Activated naive CD4-positive, alpha-beta T cell treated with anti-CD3 and anti-CD28 coated beads, Interleukin-2, amount 50 U/mL, for 16 hours (primary cell): ENCODE data around the gene DDX17.
A peak's percentile ranks its signal among the peaks of the same experiment; 100 is the strongest.

Source experiments
- DNase-seq: peaks from one replicate; pipeline ENCODE4 v3.0.0-alpha.2; 2020

Gene DDX17

DNA sequence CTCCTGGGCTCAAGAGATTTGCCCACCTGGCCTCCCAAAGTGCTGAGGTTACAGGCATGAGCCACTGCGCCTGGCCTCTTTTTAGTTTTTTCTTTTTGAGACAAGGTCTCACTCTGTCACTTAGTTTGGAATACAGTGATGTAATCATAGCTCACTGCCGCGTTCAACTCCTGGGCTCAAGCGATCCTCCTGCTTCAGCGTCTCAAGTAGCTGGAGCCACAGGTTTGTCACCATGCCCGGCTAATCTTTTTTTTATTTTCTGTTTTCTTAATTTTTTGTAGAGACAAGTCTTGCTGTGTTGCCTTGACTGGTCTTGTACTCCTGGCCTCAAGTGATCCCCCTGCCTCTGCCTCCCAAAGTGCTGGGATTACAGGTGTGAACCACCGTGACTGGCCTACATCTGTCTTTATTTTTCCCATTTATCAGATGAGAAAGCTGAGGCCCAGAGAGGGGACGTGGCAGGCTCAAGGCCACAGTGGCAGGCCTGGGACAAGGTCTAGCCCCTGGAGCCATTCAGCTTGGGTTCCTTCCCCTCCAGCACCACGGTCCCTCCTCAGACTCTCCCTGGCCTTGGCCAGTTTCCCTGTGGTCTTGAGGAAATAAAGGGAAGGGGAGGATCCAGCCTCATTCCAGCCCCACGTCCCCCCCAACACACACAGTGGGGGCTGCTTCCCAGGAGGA is 41.0 kb downstream of the DDX17 start:
- DNase-seq, result no peak

DNA sequence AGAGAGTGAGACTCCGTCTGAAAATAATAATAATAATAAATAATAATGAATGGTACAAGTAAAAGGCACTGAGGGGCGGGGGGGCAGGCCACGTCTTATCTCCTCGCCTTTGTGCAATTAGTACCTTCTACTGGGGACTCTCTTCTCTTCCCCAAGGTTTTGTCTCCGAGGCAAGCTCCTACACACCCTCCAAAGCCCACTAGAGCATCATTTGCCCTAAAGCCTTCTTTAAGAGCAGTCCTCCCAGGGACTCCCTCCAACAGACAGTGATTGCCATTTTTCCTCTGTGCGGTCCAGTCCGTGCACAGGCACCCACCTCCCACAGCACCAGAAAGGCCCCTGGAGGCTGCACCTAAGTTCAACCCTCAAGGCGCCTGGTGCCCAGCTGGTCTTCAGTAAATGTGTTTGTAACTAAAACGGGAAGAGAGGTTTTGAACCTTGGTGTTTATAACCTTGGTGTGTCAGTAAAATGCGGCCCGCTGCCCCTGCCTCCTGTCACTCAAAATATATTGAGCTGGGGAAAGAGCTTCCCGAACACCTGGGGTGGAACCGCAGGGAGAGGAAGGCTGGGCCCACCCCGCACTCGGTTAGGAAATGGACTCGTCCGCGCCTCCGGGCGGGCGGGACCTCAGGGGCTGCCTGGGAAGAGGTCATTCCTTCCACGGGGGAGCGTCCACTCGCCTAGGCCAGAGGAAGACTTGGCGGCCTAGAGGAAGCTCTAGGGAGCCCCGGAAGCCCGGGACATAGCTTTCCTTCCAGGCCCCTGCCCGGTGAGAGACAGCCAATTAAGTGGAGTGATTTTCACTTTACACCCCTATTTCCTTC is 42.9 kb downstream of the DDX17 start:
- no peak for DNase-seq

DNA sequence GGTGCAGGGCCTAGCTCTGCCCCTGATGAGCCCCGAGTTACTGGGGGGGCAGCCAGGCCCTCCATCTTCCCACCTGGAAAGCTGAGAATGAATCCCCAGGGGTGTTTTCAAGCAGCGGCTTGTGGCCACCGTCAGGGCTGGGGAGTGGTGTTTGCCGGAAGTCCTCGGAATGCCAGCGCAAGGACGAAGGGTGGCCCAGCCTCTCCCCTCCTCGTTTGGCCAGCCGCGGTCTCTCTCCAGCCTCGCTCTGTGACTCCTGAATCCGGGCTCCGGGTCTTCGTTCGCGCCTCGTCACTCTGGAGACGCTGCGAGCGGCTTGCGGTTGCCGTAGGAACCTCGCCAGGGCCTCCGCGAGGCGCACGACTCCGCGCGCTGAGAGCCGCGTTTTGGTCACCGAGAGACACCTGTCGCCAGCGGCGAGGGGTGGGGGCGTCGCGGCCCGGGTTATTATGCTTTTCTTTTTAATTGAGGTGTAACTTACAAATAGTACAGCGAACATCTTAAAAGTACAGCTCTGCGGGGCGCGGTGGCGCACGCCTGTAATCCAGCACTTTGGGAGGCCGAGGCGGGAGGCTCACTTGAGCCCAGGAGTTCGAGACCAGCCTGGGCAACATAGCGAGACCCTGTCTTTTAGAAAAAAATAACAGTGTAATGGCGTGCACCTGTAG is 44.6 kb downstream of the DDX17 start:
- DNase-seq, result peak; percentile 61

DNA sequence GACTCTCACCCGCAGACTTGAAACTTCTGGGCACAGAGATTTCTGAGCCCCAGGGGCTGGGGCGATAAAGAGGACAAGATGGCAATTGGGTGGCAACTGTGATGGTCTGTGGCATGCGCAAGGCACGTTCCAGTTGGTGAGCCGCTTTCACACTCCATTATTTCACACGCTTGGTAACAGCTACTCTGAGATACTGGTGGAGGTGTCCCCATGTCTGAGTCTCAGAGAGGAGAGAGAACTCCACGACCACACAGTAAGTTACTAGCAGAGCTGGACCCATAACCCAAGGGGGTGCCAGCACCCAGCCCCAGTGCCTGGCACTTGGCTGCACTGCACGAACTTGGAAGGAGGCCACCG is 45.1 kb downstream of the DDX17 start:
- no peak for DNase-seq

DNA sequence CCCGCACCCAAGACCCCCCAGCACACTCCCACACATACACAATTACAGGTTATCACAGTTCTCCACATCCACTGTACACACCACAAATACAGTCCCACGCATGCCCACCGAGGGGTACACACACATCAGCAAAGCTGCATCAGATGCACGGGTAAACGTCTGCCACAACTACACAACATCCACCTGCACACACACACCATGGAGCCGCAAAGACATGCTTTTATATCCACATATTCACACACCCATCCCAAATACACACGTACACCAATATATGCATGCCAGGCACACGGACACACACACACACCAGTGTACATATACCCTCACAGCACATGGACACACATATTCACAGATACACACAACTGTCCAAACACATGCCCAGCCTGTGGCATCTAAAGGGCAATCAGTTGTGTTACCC is 45.7 kb downstream of the DDX17 start:
- no peak for DNase-seq

DNA sequence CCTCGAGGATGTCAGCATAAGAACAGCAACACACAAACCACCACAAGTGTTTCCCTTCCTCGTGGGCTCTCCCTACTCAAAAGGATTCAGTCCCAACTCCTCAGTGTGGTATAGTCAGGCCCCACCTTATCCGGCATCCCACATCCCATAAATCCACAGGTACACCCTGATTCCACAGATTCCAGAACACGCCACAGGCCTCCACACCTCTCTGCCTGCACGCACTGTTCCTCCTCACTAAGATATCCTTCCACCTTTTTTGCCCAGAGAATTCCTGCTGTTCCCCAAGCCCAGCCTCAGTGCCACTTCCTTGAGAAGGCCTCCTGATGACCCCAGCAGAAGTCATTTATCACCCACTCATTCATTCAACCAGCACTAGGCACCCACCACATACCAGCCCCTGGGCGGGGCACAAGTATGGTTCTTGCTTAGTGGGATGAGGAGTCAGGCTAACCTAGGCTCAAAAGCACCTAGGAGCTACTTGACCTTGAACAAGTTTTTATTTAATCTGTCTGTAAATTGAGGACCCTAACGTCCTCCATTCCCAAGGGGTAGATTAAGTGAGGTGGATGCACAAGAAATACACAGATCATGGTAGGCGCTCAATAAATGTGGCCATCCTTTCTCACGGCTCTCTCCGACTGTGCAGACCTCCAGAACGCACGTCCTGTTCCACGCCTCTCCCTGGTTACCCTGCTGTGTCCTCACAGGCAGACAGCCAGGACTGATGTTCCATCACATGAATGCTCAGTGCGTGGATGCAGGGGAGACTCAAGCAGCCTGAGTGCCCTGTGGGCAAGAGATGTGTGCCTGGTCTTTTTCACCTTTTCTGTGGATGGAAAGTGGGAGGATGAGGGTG is 49.0 kb downstream of the DDX17 start:
- no peak for DNase-seq

DNA sequence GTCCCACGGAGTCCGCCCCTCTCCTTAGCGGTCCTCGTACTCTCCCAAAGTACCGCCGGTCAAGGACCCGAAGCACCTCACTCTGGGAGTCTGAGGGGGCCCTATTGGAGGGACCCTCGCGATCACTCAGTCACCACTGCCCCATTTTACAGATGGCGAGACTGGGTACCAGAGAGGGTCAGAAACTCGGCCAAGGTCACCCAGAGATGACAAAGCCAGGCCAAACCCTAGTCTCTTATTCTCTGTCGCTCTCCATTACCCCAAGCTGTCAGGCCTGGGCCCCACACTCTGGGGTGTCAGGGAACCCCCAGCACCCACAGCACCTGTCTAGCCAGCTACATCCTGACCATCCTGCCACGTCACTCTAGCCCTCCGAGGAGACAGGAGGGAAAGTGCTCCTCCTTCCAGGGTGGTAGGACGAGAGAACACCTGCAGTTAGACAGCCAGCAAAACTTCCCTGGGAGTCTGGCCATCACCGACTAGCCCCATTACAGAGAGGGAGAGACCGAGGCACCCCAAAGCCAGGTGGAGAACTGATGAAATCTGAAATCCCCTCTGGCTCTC is 49.8 kb downstream of the DDX17 start:
- DNase-seq, result no peak

DNA sequence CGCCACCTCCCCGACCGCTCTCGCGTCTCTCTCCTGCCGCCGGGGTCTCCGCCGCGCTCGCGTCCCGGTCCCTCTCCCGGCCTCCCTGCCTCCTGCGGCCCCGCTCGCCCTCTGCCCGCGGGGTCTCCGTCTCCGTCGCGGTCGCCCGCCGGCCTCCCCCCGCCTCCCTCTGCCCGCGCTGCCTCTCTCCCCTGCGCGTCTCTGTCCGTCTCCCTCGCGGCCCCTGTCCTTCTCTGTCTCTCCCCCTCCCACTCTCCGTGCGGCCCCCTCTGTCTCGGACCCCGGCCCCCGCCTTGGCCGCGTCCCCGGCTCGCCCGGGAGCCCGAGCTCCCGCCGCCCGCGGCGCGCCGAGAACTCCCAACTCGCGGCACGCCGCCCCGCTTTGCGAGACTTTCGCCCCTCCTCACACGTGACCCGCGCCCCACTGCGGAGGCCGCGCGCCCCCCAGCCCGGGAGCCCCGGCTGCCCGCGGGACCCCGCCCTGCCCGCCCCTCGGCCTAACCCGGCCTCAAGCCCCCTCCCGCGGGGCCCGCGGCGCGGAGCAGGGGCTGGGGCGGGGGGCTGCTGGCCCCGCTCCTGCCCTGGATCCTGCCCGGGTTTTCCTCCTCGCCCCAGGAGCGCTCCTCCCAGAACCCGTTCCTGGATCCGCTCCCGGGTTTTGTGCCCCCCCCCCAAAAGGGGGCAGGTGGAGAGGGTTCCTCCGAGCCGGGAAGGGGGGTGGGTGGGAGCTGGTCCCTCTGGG is 50.4 kb downstream of the DDX17 start:
- DNase-seq, result peak; percentile 25

DNA sequence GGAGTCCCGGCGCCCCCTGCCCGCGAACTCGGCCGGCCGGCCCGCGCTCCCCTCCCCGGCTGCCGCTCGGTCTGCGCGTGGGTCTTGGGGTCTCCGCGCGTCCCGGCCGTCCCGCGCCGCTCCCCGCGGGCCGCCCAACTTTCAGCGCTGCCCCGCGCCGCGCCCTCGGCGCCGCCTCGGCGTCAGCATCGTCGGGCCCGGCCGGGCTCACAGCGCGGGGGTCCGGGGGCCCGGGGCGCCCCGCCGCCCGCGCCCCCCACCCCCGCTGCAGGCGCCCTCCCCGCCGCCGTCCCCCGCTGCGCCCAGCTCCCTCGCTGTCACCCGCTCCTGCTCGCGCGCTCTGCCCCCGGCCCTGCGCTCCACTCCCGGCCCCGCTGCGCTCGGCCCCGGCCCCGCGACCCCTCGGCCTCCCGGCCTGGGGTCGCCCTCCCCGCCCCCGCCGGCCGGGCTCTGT is 51.0 kb downstream of the DDX17 start, which contains the start of gene KCNJ4:
Gene KCNJ4, minus strand, starts transcription at position 124 of the 454 bp plus-strand sequence. CDS start 27,067 bp downstream, outside the sequence.
- no peak for DNase-seq

DNA sequence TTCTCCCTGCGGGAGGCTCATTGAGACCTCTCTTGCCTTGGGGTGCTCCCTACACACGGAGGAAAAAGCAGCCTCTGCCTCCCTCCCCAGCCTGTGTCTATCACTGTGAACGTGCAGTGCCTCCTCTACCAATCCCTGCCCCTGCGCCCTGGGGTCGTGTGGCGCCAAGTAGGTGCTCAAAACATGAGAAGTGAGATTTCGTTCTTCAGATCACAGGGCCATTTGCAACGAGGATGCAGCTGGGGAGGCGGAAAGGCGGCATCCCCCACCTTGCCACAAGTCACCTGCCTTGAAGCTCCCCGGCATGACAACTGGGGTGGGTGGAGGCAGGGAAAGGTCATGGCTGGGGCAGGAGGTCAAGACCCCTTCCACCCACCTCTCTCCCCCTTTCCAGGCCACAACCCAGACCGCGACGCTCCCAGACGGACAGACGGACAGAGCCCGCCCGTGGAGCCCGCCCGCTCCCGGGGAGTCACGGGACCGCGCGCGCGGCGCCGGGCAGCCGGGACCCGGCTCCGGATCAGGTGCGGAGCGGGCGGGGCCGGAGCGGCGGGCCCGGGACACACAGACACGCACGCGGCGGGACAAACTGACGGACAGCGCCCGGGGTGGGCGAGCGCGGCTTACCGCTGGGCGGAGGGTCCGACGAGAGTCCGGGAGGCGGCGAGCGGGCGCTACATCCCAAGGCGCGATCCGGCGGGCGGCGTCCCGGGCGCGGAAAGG is 51.6 kb downstream of the DDX17 start:
- DNase-seq, result peak; percentile 22

DNA sequence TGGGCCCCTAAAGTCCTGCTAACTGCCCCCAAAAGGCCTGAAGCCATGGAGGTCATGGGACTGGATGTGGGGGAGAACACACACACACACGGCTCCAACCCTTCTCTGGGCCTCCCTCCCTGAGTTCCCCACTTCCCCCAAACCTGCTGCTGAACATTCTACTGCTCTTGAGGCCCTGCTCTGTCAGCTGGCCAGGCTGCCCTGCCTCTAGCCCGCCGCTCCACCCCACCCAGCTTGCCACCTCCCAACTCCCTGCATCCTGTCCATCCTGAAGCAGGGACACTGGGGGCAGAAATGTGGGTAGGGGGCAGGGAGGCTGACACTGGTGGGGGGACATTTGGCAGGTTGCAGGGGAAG is 52.1 kb downstream of the DDX17 start:
- DNase-seq, result no peak

DNA sequence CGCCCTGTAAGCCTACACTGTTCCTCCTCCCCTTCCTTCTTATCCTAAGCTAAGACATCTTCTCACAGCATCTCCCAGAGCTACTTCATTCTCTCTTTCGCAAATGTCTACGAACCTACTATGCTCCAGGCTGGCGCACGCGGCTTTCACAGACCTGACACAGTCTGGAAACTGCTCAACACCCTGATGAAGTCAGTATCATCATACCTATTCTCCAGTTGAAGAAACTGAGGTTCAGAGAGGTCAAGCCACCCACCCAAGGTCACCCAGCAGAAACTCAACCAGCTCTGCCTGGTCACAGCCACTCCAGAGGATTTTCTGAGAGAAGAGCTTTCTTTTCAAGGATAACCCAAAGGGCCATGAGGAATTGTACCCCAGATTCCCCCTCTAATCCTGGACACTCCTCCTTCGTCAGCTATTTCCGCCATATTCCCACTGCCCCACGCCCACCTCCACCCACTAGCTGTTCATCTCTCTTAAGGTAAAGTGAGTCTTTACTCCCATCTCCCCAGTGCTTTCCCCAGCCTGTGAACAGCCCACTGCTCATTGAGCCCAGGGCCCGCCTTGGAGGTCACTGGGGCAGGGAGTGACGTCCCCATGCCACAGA is 52.9 kb downstream of the DDX17 start:
- DNase-seq, result no peak

DNA sequence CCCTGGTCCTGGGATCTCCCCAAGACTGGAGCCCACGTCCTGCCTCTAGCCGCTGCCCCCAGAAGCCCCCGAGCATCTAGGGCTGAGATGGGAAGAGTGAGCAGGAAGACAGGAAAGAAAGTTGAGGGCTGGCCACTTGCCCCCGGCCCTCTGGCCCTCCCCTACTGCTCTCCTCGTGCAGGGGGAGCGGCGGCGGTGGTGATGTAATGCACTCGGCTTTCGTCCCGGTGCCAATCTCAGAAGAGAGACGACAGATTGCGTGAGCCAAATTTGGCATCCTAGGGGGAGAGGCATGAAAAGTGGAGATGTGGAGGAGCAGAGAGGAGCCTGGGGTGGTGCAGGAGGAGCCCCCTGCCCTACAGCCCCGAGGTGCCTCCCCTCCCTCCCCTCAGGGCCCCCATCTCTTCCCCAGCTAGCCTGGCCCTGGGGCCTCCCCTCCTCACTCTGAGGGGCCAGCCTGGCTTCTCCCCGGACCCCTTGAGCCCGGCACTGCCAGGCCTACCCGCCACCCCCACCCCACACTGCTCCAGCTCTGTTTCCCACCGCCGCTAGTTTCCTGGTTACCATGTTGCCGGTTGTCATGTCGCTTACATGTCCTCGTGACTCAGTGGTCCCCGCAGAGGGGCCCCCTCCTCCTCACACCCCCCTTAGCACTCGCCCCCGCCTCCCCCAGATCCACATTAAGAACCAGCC is 53.6 kb downstream of the DDX17 start:
- DNase-seq, result no peak

DNA sequence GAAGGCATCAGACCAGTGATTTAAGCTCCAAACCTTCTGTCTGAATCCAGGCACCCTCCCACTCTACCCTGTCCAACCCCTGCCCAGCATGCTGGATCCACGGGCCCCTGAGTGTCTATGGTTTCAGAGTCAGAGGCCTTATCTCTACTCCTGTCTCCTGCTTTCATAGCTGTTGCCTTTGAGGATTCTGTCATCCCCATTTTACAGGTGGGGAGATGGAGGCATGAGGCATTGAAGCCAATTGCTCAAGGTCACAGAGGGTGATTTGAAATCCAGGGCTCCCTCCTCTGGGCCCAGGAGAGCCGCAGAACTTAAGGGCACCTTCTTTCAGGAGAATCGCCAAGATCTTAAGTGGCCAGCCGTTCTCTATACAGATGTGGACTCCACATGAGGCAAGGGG is 54.2 kb downstream of the DDX17 start:
- no peak for DNase-seq

DNA sequence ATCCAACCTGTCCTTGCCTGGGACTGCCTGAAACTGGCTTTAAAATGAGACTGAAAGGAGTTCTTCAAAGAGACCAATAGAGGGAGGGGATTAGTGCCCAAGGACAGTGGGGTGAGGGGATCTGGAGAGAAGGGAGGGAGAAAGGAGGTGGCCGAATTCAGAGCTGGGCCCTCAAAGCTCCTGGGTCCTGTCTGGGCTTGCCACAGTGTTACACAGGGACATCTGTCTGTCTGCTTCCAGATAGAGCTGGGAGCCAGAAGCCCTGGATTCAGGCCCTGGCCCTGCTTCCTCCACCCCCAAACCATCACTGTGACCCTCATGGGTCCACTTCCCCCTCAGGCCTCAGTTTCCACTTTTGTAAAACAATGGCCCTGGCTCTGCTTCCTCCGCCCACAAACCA is 54.7 kb downstream of the DDX17 start:
- no peak for DNase-seq

DNA sequence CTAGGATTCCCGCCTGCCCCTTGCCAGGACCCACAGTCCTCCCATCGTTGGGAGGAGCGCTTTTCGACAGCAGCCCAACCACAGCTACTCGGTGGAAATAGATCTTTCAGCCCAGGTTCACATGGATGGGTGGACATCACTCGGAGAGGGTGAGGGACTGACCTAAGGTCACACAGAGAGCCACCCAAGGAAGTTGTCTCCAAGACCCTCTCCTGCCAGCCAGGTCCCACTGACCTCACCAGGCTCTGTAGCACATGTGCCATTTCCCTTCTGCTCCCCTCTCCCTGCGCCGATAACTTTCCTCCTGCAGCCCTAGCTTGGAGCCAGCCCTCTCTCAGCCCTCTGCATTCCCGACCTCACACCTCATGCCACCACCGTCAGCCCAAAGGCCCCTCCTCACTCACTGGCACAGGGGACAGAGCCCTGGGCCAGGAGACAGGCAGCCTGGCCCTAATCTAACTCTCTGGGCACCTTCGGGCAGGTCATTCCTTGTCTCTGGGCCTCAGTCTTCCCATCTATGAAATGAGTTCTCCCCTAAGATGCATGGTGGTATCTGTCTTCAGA is 55.8 kb downstream of the DDX17 start:
- no peak for DNase-seq

DNA sequence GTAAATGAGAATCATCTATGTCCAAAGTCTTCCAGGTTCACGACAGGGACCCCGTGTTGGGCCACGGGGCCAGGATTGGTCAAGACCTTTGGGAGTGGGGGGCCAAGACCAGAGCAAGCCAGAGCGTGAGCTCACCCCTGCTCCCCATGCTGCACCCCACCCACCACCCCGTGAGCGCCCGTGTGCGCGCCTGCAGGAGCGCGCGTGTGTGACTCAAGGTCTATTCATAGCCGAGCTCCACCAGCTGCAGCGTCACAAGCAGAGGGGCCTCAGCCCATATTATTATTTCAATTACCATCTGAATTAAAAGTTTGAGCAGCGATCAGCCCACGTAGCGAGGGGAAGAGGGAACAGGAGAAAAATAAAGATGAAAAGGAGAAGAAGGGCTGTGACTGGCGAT is 56.3 kb downstream of the DDX17 start:
- no peak for DNase-seq

DNA sequence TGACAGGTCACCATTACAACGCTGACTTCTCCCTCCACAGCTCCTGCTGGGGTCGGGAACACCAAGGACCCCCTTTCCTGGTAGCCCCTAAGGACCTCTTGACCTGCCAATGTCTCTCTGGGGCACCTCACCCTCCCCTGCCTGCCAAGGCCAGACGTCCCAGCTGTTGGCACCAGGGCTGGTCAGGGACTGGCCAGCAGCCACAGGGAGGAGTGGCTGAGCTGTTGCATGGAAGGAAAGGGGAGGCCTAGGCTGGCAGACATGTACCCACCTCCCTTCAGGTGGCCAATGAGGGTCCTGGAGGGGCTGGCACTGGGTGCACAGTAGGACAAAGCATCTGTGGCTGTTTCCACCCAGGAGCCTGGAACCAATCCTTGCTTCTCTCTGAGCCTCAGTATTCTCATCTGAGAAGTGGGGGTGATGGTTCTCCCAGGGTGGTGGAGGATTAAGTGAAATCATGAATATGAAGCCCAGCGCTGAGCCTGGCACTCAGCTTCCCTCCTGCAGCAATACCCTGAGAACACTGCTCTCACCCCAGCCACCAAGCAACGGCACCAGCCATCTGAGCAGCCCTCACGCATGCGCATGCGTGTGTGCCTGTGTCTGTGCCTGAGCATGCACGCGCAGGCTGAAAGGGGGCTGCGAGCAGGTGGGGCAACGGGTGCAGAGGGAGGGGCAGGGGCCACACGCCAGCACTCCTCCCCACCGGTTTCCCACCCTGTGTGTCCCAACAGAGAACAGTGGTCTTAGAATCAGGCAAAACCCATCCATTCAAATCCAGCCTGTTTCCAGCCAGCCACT is 57.0 kb downstream of the DDX17 start:
- no peak for DNase-seq
